Activated CD4-positive, alpha-beta memory T cell treated with anti-CD3 and anti-CD28 coated beads for 36 hours (primary cell): ENCODE data around the gene CBLN1. TPM values are rescaled to one million over a fixed set of nuclear protein-coding genes. Genes with fewer than 3 reads are reported as not detected.

Experiments used
- CTCF ChIA-PET: fragments of 350-600 bp; sonication (Branson Sonifier 250); formaldehyde crosslinking; loops from one replicate; lab custom pipeline; 2021; ENCODE audit warnings: antibody characterized with exemption, inconsistent platforms; lab: Charles Lee
- POLR2A ChIA-PET: fragments of 350-600 bp; sonication (Branson Sonifier 250); formaldehyde crosslinking; loops from one replicate; lab custom pipeline; 2021; ENCODE audit warnings: antibody characterized with exemption; lab: Charles Lee
- DNase-seq: peaks from one replicate; pipeline ENCODE4 v3.0.0-alpha.2; 2020
- H3K27ac Mint-ChIP-seq: one replicate; pipeline ENCODE4 v1.8.0; 2021; ENCODE audit warnings: mixed read lengths
- H3K27me3 Mint-ChIP-seq: one replicate; pipeline ENCODE4 v1.8.0; 2021; ENCODE audit warnings: mixed read lengths
- H3K36me3 Mint-ChIP-seq: one replicate; pipeline ENCODE4 v1.8.0; 2021; ENCODE audit warnings: mixed read lengths
- H3K4me1 Mint-ChIP-seq: one replicate; pipeline ENCODE4 v1.8.0; 2021; ENCODE audit warnings: low read depth, mixed read lengths
- H3K4me3 Mint-ChIP-seq: one replicate; pipeline ENCODE4 v1.8.0; 2021; ENCODE audit warnings: mild to moderate bottlenecking, mixed read lengths
- H3K9me3 Mint-ChIP-seq: one replicate; pipeline ENCODE4 v1.8.0; 2021; ENCODE audit warnings: mixed read lengths
- intact Hi-C: fragments of 100-400 bp; cut with micrococcal nuclease; formaldehyde crosslinking; loops from one replicate; pipeline ENCODE4 v1.15.1; 2023
- total RNA-seq, 2 experiments: library from RNA; stranded (reverse); gene quantifications; one replicate each; pipeline ENCODE4 v1.2.3, GENCODE V29; 2021

CBLN1 gene
- total RNA-seq: not detected

DNA sequence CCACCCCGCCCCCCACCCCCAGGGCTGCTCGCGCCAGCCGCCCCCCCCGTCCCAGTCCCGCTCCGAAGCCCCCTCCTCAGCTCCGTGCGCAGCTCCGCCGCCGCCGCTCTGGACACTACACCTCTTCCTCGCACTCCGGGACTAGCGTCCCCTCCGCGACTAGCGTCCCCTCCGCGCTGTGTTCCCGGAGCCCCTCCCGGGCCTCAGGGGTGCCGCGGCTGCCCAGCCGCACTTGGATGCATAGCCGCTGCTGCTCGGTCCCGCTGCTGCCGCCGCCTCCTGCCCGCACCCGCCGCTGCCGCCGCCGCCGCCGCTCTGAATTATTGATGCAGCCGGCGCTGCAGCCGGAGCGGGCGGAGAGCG lies at the start of gene CBLN1:
Gene CBLN1, minus strand, starts transcription at position 359 of the 363 bp plus-strand sequence. CDS start 373 bp downstream, outside the sequence.
- CTCF ChIA-PET: no interaction called here
- intact Hi-C loops: no loop called here
- POLR2A ChIA-PET: no interaction called here
- peaks cover 1% of the 10 kb centered on the region for H3K36me3 Mint-ChIP-seq
- H3K27ac Mint-ChIP-seq: no peak within 1 kb of the TSS
- H3K27me3 Mint-ChIP-seq: peaks cover 58% of the 10 kb centered on the region
- peak within 1 kb of the TSS; percentile 35 for H3K4me3 Mint-ChIP-seq
- peaks cover 10% of the 10 kb centered on the region for H3K4me1 Mint-ChIP-seq
- no peaks in the 10 kb centered on the region for H3K9me3 Mint-ChIP-seq
- no peak for DNase-seq

DNA sequence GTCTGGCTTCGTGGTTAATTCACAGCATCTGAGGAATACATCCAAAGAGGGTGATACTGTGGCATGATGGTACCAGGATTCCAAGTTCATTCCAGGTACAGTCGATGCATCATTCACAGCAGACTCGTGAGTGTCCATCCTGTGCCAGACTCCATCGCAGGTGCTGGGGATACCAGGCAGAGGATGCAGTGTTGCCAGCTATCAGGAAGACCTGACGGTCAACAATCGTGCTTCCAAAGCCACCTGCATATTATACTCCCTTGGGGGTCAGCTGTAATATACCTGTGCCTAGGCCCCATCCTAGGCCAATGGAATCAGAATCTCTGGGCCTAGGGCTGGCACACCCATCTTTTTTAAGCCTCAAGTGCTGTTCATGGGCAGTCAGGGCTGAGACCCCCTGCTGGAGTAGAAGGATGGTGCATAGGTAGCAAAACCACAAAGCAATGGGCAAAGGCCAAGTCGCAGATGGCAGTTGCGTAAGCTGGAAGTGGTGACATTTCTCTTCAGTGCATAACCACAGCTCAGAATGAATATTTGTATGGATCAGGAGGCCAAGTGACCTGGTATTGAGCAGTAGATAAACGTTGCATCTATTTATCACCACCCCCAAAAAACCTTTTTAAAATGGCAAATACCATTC lies 49.0 kb upstream of the CBLN1 start:
- no peaks in the 10 kb centered on the region for H3K4me1 Mint-ChIP-seq
- DNase-seq: no peak
- H3K9me3 Mint-ChIP-seq: no peaks in the 10 kb centered on the region
- intact Hi-C loops: no loop called here
- H3K4me3 Mint-ChIP-seq: no peak overlapping the region
- H3K27ac Mint-ChIP-seq: no peak overlapping the region
- no peaks in the 10 kb centered on the region for H3K36me3 Mint-ChIP-seq
- POLR2A ChIA-PET: interaction anchor here (0.5 kb wide), 1 partner anchor 718 kb away, joined by 3 read pairs; no protein-coding TSS in a partner anchor
- CTCF ChIA-PET: no interaction called here
- H3K27me3 Mint-ChIP-seq: peaks cover 1% of the 10 kb centered on the region

DNA sequence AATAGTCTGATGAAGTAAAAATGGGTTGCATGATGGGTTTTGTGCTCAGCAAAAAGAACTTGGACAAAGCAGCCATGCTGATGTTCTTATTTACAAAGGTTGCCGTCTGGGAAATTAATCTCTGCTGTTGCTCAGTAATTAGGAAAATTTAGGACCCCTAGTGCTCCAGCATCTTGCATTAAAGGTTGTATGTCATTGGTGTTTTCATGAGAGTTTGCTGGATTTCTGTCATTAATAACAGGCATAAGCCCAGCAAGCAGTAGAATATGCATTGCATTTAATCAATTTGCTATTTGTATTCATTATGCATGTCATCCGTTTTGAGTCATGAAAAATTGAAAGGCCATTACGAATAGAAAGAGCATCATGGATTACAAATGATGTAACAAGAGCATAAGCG lies 46.7 kb upstream of the CBLN1 start:
- Mint-ChIP-seq H3K4me1 (no peaks in the 10 kb centered on the region), H3K27ac (no peak overlapping the region), H3K9me3 (no peaks in the 10 kb centered on the region), H3K27me3 (peaks cover 1% of the 10 kb centered on the region), H3K36me3 (no peaks in the 10 kb centered on the region), H3K4me3 (no peak overlapping the region)
- intact Hi-C loops: no loop called here
- no peak for DNase-seq
- CTCF ChIA-PET: no interaction called here
- POLR2A ChIA-PET: no interaction called here

DNA sequence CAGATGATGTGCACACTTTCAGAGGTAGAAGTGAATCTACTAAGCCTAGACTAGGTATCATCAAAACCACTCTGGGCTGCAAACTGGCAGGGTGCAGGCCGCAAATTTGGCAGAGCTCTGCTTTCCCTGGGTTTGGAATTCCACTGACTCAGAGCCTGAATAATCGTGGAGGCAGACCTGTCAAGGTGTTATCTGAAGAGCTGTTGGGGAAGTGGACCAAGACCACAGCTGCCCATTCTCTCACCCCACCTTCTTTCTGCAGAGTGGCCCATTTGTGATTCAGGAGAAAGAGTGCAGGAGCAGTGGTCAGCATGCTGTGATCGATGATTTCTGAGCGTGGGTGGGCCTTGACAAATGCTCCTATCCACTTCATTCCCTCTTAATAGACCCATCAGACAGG lies 45.8 kb upstream of the CBLN1 start:
- ChIA-PET POLR2A (no interaction called here), CTCF (no interaction called here)
- H3K4me1 Mint-ChIP-seq: no peaks in the 10 kb centered on the region
- no peaks in the 10 kb centered on the region for H3K36me3 Mint-ChIP-seq
- H3K4me3 Mint-ChIP-seq: no peak overlapping the region
- H3K27ac Mint-ChIP-seq: no peak overlapping the region
- no peak for DNase-seq
- peaks cover 1% of the 10 kb centered on the region for H3K27me3 Mint-ChIP-seq
- intact Hi-C loops: no loop called here
- H3K9me3 Mint-ChIP-seq: no peaks in the 10 kb centered on the region

DNA sequence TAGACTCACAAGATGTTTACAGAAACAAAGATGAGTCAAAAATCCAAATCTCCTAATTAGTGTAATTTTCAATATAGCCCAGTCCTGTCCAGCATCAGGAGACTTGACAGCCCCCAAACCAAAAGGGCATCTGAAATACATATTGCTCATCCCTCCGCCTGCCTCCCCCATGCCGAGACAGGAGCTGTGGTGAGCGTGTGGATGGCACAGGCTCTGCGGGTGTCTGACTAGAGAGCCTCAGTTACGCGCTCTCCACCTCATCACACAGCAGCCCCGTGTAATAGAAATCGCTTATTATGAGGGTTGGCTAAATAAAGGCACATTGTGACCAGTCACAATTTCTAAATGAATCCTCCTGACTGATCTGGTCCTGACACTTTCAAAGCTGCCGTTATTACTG lies 43.1 kb upstream of the CBLN1 start:
- CTCF ChIA-PET: no interaction called here
- peaks cover 5% of the 10 kb centered on the region for H3K9me3 Mint-ChIP-seq
- DNase-seq: no peak
- no peak overlapping the region for H3K4me3 Mint-ChIP-seq
- H3K4me1 Mint-ChIP-seq: no peaks in the 10 kb centered on the region
- no peak overlapping the region for H3K27ac Mint-ChIP-seq
- POLR2A ChIA-PET: no interaction called here
- H3K36me3 Mint-ChIP-seq: no peaks in the 10 kb centered on the region
- peaks cover 1% of the 10 kb centered on the region for H3K27me3 Mint-ChIP-seq
- intact Hi-C loops: no loop called here

DNA sequence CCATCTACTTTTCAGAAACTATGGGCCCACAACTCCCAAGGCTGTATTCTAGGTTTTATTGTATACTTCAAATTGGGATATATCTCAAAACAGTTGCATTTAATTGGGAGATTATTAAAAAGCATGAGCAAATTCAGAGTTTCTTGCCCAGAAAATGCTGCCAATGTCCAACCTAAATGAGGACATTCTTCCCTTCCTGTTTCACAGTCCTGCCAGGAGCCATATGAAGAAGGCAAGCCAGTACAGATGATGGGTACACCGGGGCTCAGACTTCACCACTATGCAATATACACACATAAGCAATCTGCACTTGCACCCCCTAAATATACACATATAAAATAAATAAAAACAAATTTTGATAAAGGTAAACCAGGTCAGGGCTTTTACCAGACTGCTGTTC lies 34.0 kb upstream of the CBLN1 start:
- ChIA-PET CTCF (no interaction called here), POLR2A (no interaction called here)
- DNase-seq: no peak
- no peak overlapping the region for H3K27ac Mint-ChIP-seq
- intact Hi-C loops: no loop called here
- peaks cover 4% of the 10 kb centered on the region for H3K27me3 Mint-ChIP-seq
- H3K36me3 Mint-ChIP-seq: no peaks in the 10 kb centered on the region
- H3K4me1 Mint-ChIP-seq: no peaks in the 10 kb centered on the region
- peaks cover 9% of the 10 kb centered on the region for H3K9me3 Mint-ChIP-seq
- H3K4me3 Mint-ChIP-seq: no peak overlapping the region

DNA sequence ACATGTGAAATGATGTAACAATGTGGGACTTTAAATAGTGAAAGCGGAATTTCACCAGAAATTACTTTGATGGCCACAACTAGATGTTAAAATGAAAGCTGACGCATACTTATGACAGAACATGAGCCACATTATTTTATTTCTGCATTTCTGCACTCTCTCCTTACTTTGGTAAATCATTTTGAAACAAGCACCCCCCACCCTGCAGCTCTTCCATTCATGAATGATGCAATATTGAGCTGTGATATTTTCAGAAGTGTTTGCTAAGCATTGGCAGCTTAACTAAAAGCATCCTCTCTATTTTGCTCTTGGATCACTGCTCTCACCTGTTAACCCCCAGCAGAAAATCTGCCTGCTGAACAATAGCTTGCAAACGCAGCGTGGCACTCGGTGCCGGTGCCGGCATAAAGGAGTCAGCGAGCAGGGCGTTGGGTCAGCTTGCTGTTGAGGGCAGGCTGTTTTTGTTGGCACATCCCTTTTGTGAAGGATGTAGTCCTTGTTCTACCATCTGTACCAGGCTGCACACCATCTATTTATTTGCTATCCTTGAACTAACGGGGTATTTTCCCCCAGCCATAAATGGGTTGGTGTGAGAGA lies 30.8 kb upstream of the CBLN1 start:
- Mint-ChIP-seq H3K27ac (no peak overlapping the region), H3K36me3 (no peaks in the 10 kb centered on the region), H3K4me1 (no peaks in the 10 kb centered on the region), H3K4me3 (no peak overlapping the region), H3K9me3 (no peaks in the 10 kb centered on the region), H3K27me3 (peaks cover 4% of the 10 kb centered on the region)
- CTCF ChIA-PET: no interaction called here
- POLR2A ChIA-PET: no interaction called here
- intact Hi-C loops: no loop called here
- DNase-seq: no peak

DNA sequence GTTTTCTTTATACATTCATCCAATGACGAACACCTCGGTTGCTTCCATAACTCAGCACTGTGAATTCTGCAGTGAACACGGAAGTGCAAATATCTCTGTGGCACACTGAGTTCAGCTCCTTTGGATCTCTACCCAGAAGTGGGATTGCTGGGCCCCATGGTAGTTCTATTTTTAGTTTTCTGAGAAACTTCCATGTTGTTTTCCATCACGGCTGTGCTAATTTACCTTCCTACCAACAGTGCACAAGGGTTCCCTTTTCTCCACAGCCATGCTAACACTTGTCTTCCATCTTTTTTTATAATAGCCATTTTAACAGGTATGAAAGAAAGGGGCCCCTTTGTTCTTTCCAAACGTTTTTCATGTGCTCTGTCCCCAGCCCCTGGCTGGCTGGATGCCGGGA lies 30.2 kb upstream of the CBLN1 start:
- no peak overlapping the region for H3K4me3 Mint-ChIP-seq
- H3K27ac Mint-ChIP-seq: no peak overlapping the region
- no peaks in the 10 kb centered on the region for H3K36me3 Mint-ChIP-seq
- intact Hi-C loops: no loop called here
- H3K27me3 Mint-ChIP-seq: peaks cover 4% of the 10 kb centered on the region
- DNase-seq: no peak
- no peaks in the 10 kb centered on the region for H3K9me3 Mint-ChIP-seq
- no peaks in the 10 kb centered on the region for H3K4me1 Mint-ChIP-seq
- ChIA-PET POLR2A (no interaction called here), CTCF (no interaction called here)

DNA sequence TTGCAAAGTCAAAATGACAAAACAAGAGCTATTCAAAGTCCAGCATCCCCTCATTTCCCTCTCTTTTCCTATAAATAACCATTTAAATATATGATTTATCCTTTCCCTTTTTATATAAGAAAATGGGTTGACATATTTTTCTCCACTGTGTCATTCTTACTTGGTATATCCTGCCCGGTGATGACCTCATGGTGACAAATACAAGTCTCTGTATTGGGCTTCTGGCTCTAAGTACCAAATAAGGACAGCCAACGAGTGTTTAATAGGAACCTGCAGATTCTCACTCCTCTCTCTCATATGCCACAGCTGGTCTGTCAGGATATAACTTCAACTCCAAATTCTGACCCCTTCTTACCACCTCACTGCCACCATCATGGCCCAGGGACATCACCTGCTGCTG lies 25.5 kb upstream of the CBLN1 start:
- Mint-ChIP-seq H3K27me3 (peaks cover 3% of the 10 kb centered on the region), H3K4me1 (no peaks in the 10 kb centered on the region), H3K36me3 (no peaks in the 10 kb centered on the region), H3K4me3 (no peak overlapping the region), H3K9me3 (no peaks in the 10 kb centered on the region), H3K27ac (no peak overlapping the region)
- ChIA-PET CTCF (no interaction called here), POLR2A (no interaction called here)
- DNase-seq: no peak
- intact Hi-C loops: no loop called here

DNA sequence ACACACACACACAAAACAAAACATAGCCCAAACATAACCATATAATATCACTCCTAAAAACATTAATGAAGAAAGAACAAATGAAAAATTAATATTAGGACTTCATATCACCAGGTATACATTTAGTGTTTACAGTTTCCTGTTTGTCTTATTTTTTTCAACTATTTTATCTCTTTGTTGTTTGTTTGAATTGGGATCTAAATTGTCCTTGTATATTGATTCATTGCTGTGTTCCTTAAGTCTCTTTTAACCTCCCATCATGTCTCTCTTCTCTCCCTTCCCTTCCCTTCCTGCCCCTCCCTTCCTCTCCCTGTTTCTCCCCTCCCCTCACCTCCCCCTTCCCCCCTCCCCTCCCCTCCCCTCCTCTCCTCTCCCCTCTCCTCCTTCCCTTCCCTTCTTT lies 23.8 kb upstream of the CBLN1 start:
- no peak overlapping the region for H3K27ac Mint-ChIP-seq
- ChIA-PET POLR2A (no interaction called here), CTCF (no interaction called here)
- peaks cover 1% of the 10 kb centered on the region for H3K27me3 Mint-ChIP-seq
- no peaks in the 10 kb centered on the region for H3K9me3 Mint-ChIP-seq
- intact Hi-C loops: no loop called here
- DNase-seq: no peak
- H3K36me3 Mint-ChIP-seq: no peaks in the 10 kb centered on the region
- H3K4me1 Mint-ChIP-seq: no peaks in the 10 kb centered on the region
- H3K4me3 Mint-ChIP-seq: no peak overlapping the region

DNA sequence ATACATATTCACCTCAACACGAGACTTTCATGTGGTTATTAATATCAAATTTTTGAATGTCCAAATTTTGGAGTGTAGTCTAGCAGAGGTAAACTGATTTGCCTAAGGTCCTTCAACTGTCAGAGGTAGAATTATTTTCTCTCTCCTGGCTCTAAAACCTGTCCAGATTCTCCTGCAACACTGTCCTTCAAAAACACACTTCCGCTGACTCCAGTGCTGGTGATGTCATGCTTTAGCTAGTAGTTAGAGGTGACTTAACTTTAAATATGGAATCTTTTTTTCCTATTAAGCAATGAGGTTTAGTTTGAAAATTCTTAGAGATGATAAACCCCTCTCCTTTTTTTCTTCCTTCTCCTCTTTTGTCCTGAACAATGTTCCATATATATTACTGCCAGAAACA lies 10.8 kb upstream of the CBLN1 start:
- POLR2A ChIA-PET: no interaction called here
- H3K27me3 Mint-ChIP-seq: peaks cover 9% of the 10 kb centered on the region
- no peaks in the 10 kb centered on the region for H3K36me3 Mint-ChIP-seq
- no peak for DNase-seq
- H3K9me3 Mint-ChIP-seq: no peaks in the 10 kb centered on the region
- CTCF ChIA-PET: no interaction called here
- no peak overlapping the region for H3K4me3 Mint-ChIP-seq
- H3K4me1 Mint-ChIP-seq: no peaks in the 10 kb centered on the region
- no peak overlapping the region for H3K27ac Mint-ChIP-seq
- intact Hi-C loops: no loop called here

DNA sequence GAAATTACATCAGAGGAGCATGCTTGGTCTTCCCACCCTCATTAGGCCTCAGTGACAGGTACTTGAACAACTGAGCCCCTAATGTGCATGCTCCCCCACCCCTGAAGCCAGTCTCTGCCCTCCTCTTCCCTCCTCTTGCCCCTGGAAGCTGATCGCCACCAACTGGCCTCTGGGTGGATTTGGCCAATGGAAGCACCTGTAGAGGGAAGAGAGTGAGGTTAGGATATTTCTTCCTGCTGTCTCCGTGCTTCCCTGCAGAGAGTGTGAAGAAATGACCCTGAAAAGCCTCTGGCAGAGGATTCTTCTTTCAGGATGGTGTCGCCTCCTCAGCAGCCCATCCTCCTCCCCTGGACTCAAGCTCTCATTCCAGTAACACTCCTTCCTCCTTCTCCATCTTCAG lies 5.9 kb upstream of the CBLN1 start:
- CTCF ChIA-PET: no interaction called here
- Mint-ChIP-seq H3K4me1 (peaks cover 3% of the 10 kb centered on the region), H3K36me3 (peaks cover 1% of the 10 kb centered on the region), H3K9me3 (no peaks in the 10 kb centered on the region), H3K4me3 (no peak overlapping the region), H3K27me3 (peaks cover 29% of the 10 kb centered on the region), H3K27ac (no peak overlapping the region)
- DNase-seq: no peak
- intact Hi-C loops: no loop called here
- POLR2A ChIA-PET: no interaction called here

DNA sequence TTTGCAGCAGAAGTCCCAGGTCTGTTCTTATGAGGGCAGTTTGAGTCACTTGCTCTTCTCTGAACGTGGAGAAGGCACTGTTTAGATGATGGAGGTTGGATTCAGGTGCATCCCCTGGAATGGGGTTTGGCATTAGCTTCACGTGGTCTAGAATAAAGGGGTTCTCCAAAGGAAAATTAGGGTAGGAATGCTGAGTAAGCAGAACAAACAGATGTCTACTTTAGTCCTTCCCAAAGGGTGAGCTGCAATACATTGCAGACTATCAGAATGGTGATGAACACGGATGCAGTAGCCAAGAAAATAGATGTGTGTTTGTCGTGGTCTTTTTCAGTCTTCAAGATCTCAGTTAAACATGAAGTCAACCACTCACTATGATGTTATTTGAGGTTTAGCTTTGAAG lies 3.3 kb upstream of the CBLN1 start:
- intact Hi-C loops: no loop called here
- no peak for DNase-seq
- Mint-ChIP-seq H3K4me3 (no peak overlapping the region), H3K9me3 (no peaks in the 10 kb centered on the region), H3K4me1 (peaks cover 10% of the 10 kb centered on the region), H3K27me3 (peaks cover 36% of the 10 kb centered on the region), H3K36me3 (peaks cover 1% of the 10 kb centered on the region), H3K27ac (no peak overlapping the region)
- ChIA-PET CTCF (interaction anchor here (0.6 kb wide), 1 partner anchor 1227 kb away, joined by 3 read pairs; no protein-coding TSS in a partner anchor), POLR2A (no interaction called here)
